IMR-90 (cell line): Measurements from ENCODE around the gene COL23A1. TPM values are rescaled to one million over a fixed set of nuclear protein-coding genes. Genes with fewer than 3 reads are reported as not detected.

Experiments used
- ATAC-seq: fragments of 200-7000 bp; cut with Tn5 transposase; 2 replicates; pipeline ENCODE4 v1.9.1; 2020; ENCODE audit warnings: low read depth, mild to moderate bottlenecking, moderate library complexity
- BruUV-seq: library from RNA; stranded (reverse); fragments of 400-500 nt; replicated peaks from 2 replicates; lab custom pipeline; 2021; lab: Mats Ljungman, UMichigan
- CTCF ChIA-PET: fragments of 300-600 bp; formaldehyde crosslinking; extraction: SDS; loops from one replicate; lab custom pipeline; 2021; ENCODE audit warnings: antibody characterized with exemption; lab: Yijun Ruan, JAX
- POLR2A ChIA-PET: fragments of 300-600 bp; sonication (Branson Sonifier 250); formaldehyde crosslinking; loops from one replicate; lab custom pipeline; 2022; ENCODE audit warnings: antibody characterized with exemption; ENCODE audit not compliant: unreplicated experiment; lab: Charles Lee
- DNase-seq: peaks from one replicate; pipeline ENCODE4 v3.0.0; 2013
- H2AFZ ChIP-seq: replicated peaks from 2 replicates; pipeline ENCODE3; 2013; ENCODE audit warnings: low read length, mild to moderate bottlenecking; ENCODE audit not compliant: poor library complexity
- H2AK5ac ChIP-seq: 2 replicates; pipeline ENCODE4 v1.6.1; 2013; ENCODE audit warnings: low read depth, low read length, inconsistent platforms
- H2AK9ac ChIP-seq: replicated peaks from 2 replicates; pipeline ENCODE3; 2013; ENCODE audit warnings: mild to moderate bottlenecking, low read depth, low read length, moderate library complexity; ENCODE audit not compliant: poor library complexity
- H2BK120ac ChIP-seq: 2 replicates; pipeline ENCODE4 v1.6.1; 2013; ENCODE audit warnings: low read depth, low read length, inconsistent platforms
- H2BK15ac ChIP-seq: 3 replicates; pipeline ENCODE4 v1.6.1; 2013; ENCODE audit warnings: low read depth, low read length, inconsistent platforms
- H2BK20ac ChIP-seq: 2 replicates; pipeline ENCODE4 v1.6.1; 2013; ENCODE audit warnings: low read depth, mild to moderate bottlenecking, inconsistent platforms, low read length, moderate library complexity
- H2BK5ac ChIP-seq: 2 replicates; pipeline ENCODE4 v1.6.1; 2013; ENCODE audit warnings: mild to moderate bottlenecking, low read depth, low read length, inconsistent platforms; ENCODE audit not compliant: poor library complexity, severe bottlenecking
- H3K14ac ChIP-seq: replicated peaks from 2 replicates; pipeline ENCODE4 v1.6.1; 2013; ENCODE audit warnings: low read depth, low read length, inconsistent platforms
- H3K18ac ChIP-seq: 2 replicates; pipeline ENCODE4 v1.6.1; 2013; ENCODE audit warnings: low read depth, low read length, control low read depth
- H3K23ac ChIP-seq: 2 replicates; pipeline ENCODE4 v1.6.1; 2013; ENCODE audit warnings: low read depth, low read length, inconsistent platforms
- H3K27ac ChIP-seq: 2 replicates; pipeline ENCODE4 v1.5.1; 2013; ENCODE audit warnings: mild to moderate bottlenecking, control low read depth, low read length; ENCODE audit not compliant: insufficient read depth
- H3K27me3 ChIP-seq: 2 replicates; pipeline ENCODE4 v1.6.1; 2013; ENCODE audit warnings: low read length; ENCODE audit not compliant: control insufficient read depth, insufficient read depth
- H3K36me3 ChIP-seq: 2 replicates; pipeline ENCODE4 v1.6.1; 2013; ENCODE audit warnings: low read length, mixed read lengths; ENCODE audit not compliant: control insufficient read depth, insufficient read depth
- H3K4ac ChIP-seq: 2 replicates; pipeline ENCODE4 v1.6.1; 2013; ENCODE audit warnings: low read depth, low read length, inconsistent platforms
- H3K4me1 ChIP-seq: 2 replicates; pipeline ENCODE4 v1.6.1; 2013; ENCODE audit warnings: low read length, mixed read lengths; ENCODE audit not compliant: control insufficient read depth, insufficient read depth
- H3K4me2 ChIP-seq: 2 replicates; pipeline ENCODE4 v1.6.1; 2013; ENCODE audit warnings: low read depth, mild to moderate bottlenecking, control low read depth, low read length, moderate library complexity
- H3K4me3 ChIP-seq: 2 replicates; pipeline ENCODE4 v1.5.1; 2013; ENCODE audit warnings: low read depth, mild to moderate bottlenecking, control low read depth, low read length, moderate library complexity; ENCODE audit not compliant: insufficient read depth
- H3K56ac ChIP-seq: 2 replicates; pipeline ENCODE4 v1.6.1; 2013; ENCODE audit warnings: low read length, inconsistent platforms; ENCODE audit not compliant: insufficient read depth; ENCODE audit errors: extremely low read depth
- H3K79me1 ChIP-seq, 2 experiments: 2 replicates each; pipeline ENCODE4 v1.6.1; 2013; ENCODE audit warnings: low read length in 2 of 2, inconsistent platforms in 1 of 2, low read depth in 1 of 2
- H3K9ac ChIP-seq: 2 replicates; pipeline ENCODE4 v1.6.1; 2013; ENCODE audit warnings: low read depth, low read length, control low read depth
- H3K9me1 ChIP-seq: 2 replicates; pipeline ENCODE4 v1.6.1; 2013; ENCODE audit warnings: low read length, inconsistent platforms; ENCODE audit not compliant: insufficient read depth
- H3K9me3 ChIP-seq: 2 replicates; pipeline ENCODE4 v1.6.1; 2013; ENCODE audit warnings: low read length; ENCODE audit not compliant: control insufficient read depth, insufficient read depth
- H4K20me1 ChIP-seq: 2 replicates; pipeline ENCODE4 v1.6.1; 2013; ENCODE audit warnings: low read length, inconsistent platforms; ENCODE audit not compliant: insufficient read depth
- H4K5ac ChIP-seq: 2 replicates; pipeline ENCODE4 v1.6.1; 2013; ENCODE audit warnings: mild to moderate bottlenecking, low read depth, low read length, control low read depth
- H4K8ac ChIP-seq, 2 experiments: 2 replicates each; pipeline ENCODE4 v1.6.1; 2013; ENCODE audit warnings: low read depth in 2 of 2, low read length in 2 of 2, control low read depth in 1 of 2, inconsistent platforms in 1 of 2
- H4K91ac ChIP-seq: 2 replicates; pipeline ENCODE4 v1.6.1; 2013; ENCODE audit warnings: low read depth, low read length, inconsistent platforms; ENCODE audit not compliant: insufficient read depth
- BHLHE40 ChIP-seq: fragments of 150-350 bp; IDR thresholded peaks from 2 replicates; pipeline ENCODE4 v1.6.1; 2016; ENCODE audit warnings: mild to moderate bottlenecking, low read depth, low read length
- CEBPB ChIP-seq: IDR thresholded peaks from 2 replicates; pipeline ENCODE4 v1.6.1; 2012; ENCODE audit warnings: low read depth, low read length, improper control_type of control experiment
- CHD1 ChIP-seq: IDR thresholded peaks from 2 replicates; pipeline ENCODE4 v1.6.1; 2012; ENCODE audit warnings: low read depth, low read length, improper control_type of control experiment
- CTCF ChIP-seq: conservative IDR thresholded peaks from 2 replicates; pipeline ENCODE4 v1.5.1; 2012; ENCODE audit warnings: mild to moderate bottlenecking, low read depth, low read length, improper control_type of control experiment
- FOS ChIP-seq: fragments of 150-350 bp; IDR thresholded peaks from 2 replicates; pipeline ENCODE4 v1.6.1; 2016; ENCODE audit warnings: low read depth, low read length
- MAFK ChIP-seq: IDR thresholded peaks from 2 replicates; pipeline ENCODE4 v1.6.1; 2012; ENCODE audit warnings: low read depth, low read length, improper control_type of control experiment
- MAZ ChIP-seq: IDR thresholded peaks from 2 replicates; pipeline ENCODE4 v1.6.1; 2012; ENCODE audit warnings: low read depth, mild to moderate bottlenecking, low read length, improper control_type of control experiment, moderate library complexity, borderline replicate concordance
- MXI1 ChIP-seq: IDR thresholded peaks from 2 replicates; pipeline ENCODE4 v1.6.1; 2012; ENCODE audit warnings: low read depth, mild to moderate bottlenecking, low read length, moderate library complexity, borderline replicate concordance
- NFE2L2 ChIP-seq: fragments of 150-350 bp; IDR thresholded peaks from 2 replicates; pipeline ENCODE4 v1.6.1; 2016; ENCODE audit warnings: low read depth, mild to moderate bottlenecking, low read length
- POLR2A ChIP-seq: IDR thresholded peaks from 2 replicates; pipeline ENCODE4 v1.6.1; 2012; ENCODE audit warnings: mild to moderate bottlenecking, low read depth, low read length
- RAD21 ChIP-seq: IDR thresholded peaks from 2 replicates; pipeline ENCODE4 v1.6.1; 2012; ENCODE audit warnings: low read length, improper control_type of control experiment
- RCOR1 ChIP-seq: IDR thresholded peaks from 2 replicates; pipeline ENCODE4 v1.6.1; 2012; ENCODE audit warnings: mild to moderate bottlenecking, low read length, improper control_type of control experiment; ENCODE audit not compliant: insufficient replicate concordance
- RFX5 ChIP-seq: IDR thresholded peaks from 2 replicates; pipeline ENCODE4 v1.8.0; 2012; ENCODE audit warnings: low read depth, mild to moderate bottlenecking, low read length, moderate library complexity
- SMC3 ChIP-seq: fragments of 150-350 bp; IDR thresholded peaks from 2 replicates; pipeline ENCODE4 v1.6.1; 2016; ENCODE audit warnings: low read depth, mild to moderate bottlenecking, antibody characterized with exemption, low read length, moderate library complexity
- WGBS, 2 experiments: methylation state at CpG; one replicate each; pipeline versions ENCODE4 v1.1.5 to v1.1.7; 2013; ENCODE audit warnings: missing lambda C conversion rate in 2 of 2; ENCODE audit not compliant: insufficient read length in 1 of 2; ENCODE audit errors: extremely low coverage in 2 of 2; 5-methylcytosine and 5-hydroxymethylcytosine counted together
- dilution Hi-C: fragments of 300-500 bp; cut with HindIII; formaldehyde crosslinking; loops from one replicate; pipeline ENCODE4 v1.14.3; 2018; ENCODE audit warnings: low sequenced_read_pairs; ENCODE audit not compliant: unreplicated experiment
- in situ Hi-C: fragments of 300-500 bp; cut with MboI; formaldehyde crosslinking; loops from 3 replicates; pipeline ENCODE4 v1.14.3; 2019; ENCODE audit warnings: low sequenced_read_pairs, inconsistent platforms, mixed read lengths
- intact Hi-C: fragments of 100-400 bp; cut with micrococcal nuclease; formaldehyde crosslinking; loops from 2 replicates; pipeline ENCODE4 v1.10.0; 2022
- polyA plus RNA-seq, 3 experiments: library from polyadenylated mRNA; depleted of rRNA; stranded (reverse); fragments of >200 nt; gene quantifications; 2 replicates each; pipeline ENCODE4 v1.2.3, GENCODE V29; 2012; ENCODE audit warnings: low replicate concordance in 1 of 3
- total RNA-seq: library from RNA; depleted of rRNA; stranded (reverse); fragments of >200 nt; gene quantifications from 2 replicates; pipeline ENCODE4 v1.2.3, GENCODE V29; 2012
- TF ChIP-seq, protein P1 (sequence below): fragments of 150-350 bp; IDR thresholded peaks from 2 replicates; pipeline ENCODE4 v1.6.1; 2017; ENCODE audit warnings: mild to moderate bottlenecking, antibody characterized with exemption, low read length, low read depth
- TF ChIP-seq, protein P2 (sequence below): fragments of 150-350 bp; IDR thresholded peaks from 2 replicates; pipeline ENCODE4 v1.6.1; 2016; ENCODE audit warnings: low read depth, mild to moderate bottlenecking, low read length, moderate library complexity, borderline replicate concordance

COL23A1 gene
- total and polyA plus RNA-seq, 2 of the 4 experiments (the other 2 are of a cell fraction) = not detected

DNA sequence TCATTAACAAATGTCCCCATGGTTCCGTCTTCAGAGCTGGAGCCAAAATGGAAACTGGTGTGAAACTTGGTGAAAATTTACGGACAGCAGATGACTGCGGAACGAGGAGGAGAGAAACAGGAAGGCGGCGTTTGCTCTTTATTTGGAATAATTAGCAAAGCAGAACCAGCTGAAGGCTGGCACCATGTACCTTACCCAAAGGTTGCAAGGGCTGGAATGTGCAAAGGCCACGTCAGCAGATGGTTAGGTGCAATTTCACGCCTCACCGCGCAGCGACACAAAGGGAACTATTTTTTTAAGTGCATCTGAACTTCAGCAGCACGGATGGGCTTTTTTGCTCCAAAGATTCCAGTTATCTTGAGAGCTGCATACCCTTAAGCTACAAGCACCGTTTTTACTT is 127.4 kb downstream of the COL23A1 start:
- no peak overlapping the region for H3K4me2 ChIP-seq
- DNase-seq (no peak), ATAC-seq (no peak)
- H2AFZ ChIP-seq = no peak overlapping the region
- H2BK15ac ChIP-seq = no peak overlapping the region
- H4K20me1 ChIP-seq = no peaks in the 10 kb centered on the region; the same call in 1 of the 2 replicates
- no peak overlapping the region for H3K4me3 ChIP-seq
- no peaks in the 10 kb centered on the region for H3K36me3 ChIP-seq
- no peak overlapping the region for H4K91ac ChIP-seq
- no peaks in the 10 kb centered on the region for H3K9me1 ChIP-seq
- intact Hi-C loops = no loop called here
- H3K18ac ChIP-seq = no peak overlapping the region
- 93% methylated on average over 4 of the region's 13 CpGs; no CpG with 5 or more reads in 1 of the 2 experiments for whole genome bisulfite sequencing, 2 experiments
- no peak overlapping the region for H2BK20ac ChIP-seq
- H2AK9ac ChIP-seq = no peak overlapping the region
- no peak overlapping the region for H2BK120ac ChIP-seq
- H3K9ac ChIP-seq = no peak overlapping the region
- no peak overlapping the region for H3K27ac ChIP-seq
- dilution Hi-C loops = no loop called here
- H3K27me3 ChIP-seq = no peaks in the 10 kb centered on the region
- in situ Hi-C loops = no loop called here
- H3K14ac ChIP-seq = no peak overlapping the region
- CTCF ChIA-PET = no interaction called here
- H2AK5ac ChIP-seq = no peak overlapping the region
- H4K5ac ChIP-seq = no peak overlapping the region
- H2BK5ac ChIP-seq = no peak overlapping the region
- no peak overlapping the region for H3K4ac ChIP-seq
- H3K56ac ChIP-seq = no peak overlapping the region
- H4K8ac ChIP-seq = no peak overlapping the region
- H3K23ac ChIP-seq = no peak overlapping the region
- no peaks in the 10 kb centered on the region for H3K79me1 ChIP-seq
- H3K4me1 ChIP-seq = no peaks in the 10 kb centered on the region; the same call in 1 of the 2 replicates
- TF ChIP-seq RAD21 (no peak), CTCF (no peak), POLR2A (no peak), RCOR1 (no peak), BHLHE40 (no peak), NFE2L2 (no peak), MAFK (no peak), SMC3 (no peak), FOS (no peak), MAZ (no peak), CHD1 (no peak), RFX5 (no peak), CEBPB (no peak), MXI1 (no peak)
- TF ChIP-seq, protein P1, sequence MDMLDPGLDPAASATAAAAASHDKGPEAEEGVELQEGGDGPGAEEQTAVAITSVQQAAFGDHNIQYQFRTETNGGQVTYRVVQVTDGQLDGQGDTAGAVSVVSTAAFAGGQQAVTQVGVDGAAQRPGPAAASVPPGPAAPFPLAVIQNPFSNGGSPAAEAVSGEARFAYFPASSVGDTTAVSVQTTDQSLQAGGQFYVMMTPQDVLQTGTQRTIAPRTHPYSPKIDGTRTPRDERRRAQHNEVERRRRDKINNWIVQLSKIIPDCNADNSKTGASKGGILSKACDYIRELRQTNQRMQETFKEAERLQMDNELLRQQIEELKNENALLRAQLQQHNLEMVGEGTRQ = no peak
- TF ChIP-seq, protein P2, sequence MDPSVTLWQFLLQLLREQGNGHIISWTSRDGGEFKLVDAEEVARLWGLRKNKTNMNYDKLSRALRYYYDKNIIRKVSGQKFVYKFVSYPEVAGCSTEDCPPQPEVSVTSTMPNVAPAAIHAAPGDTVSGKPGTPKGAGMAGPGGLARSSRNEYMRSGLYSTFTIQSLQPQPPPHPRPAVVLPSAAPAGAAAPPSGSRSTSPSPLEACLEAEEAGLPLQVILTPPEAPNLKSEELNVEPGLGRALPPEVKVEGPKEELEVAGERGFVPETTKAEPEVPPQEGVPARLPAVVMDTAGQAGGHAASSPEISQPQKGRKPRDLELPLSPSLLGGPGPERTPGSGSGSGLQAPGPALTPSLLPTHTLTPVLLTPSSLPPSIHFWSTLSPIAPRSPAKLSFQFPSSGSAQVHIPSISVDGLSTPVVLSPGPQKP = no peak
- POLR2A ChIA-PET = no interaction called here
- no TSS peak for BruUV-seq
- H3K9me3 ChIP-seq = 0 out of 2 replicates have a peak, but pooled peaks cover 2% of the 10 kb centered on the region
